Panc1 (cell line): ENCODE data around the gene ASB6. TPM values are rescaled to one million over a fixed set of nuclear protein-coding genes. Genes with fewer than 3 reads are reported as not detected.

Source experiments
- ATAC-seq: fragments of 200-7000 bp; cut with Tn5 transposase; 2 replicates; pipeline ENCODE4 v1.9.1; 2020; ENCODE audit warnings: mild to moderate bottlenecking, moderate library complexity
- BruUV-seq: library from RNA; stranded (reverse); fragments of 400-500 nt; replicated peaks from 2 replicates; lab custom pipeline; 2021; lab: Mats Ljungman, UMichigan
- CTCF ChIA-PET: fragments of 300-600 bp; sonication (Branson Sonifier 250); formaldehyde crosslinking; loops from one replicate; lab custom pipeline; 2022; ENCODE audit warnings: antibody characterized with exemption; lab: Charles Lee
- POLR2A ChIA-PET: fragments of 300-600 bp; sonication (Branson Sonifier 250); formaldehyde crosslinking; loops from one replicate; lab custom pipeline; 2022; ENCODE audit warnings: antibody characterized with exemption; lab: Charles Lee
- DNase-seq: peaks from one replicate; pipeline ENCODE4 v3.0.0-alpha.2; 2010; ENCODE audit warnings: low read depth, low spot score
- H3K27ac ChIP-seq: 2 replicates; pipeline ENCODE4 v1.5.1; 2011; ENCODE audit warnings: mild to moderate bottlenecking, low read length, inconsistent platforms
- H3K27me3 ChIP-seq: fragments of 200-500 bp; sonication (Bioruptor generic); 2 replicates; pipeline ENCODE4 v1.6.0; 2014; ENCODE audit warnings: low read length, inconsistent platforms; ENCODE audit not compliant: control insufficient read depth, insufficient read depth
- H3K36me3 ChIP-seq: fragments of 200-500 bp; sonication (Bioruptor generic); 2 replicates; pipeline ENCODE4 v1.5.1; 2014; ENCODE audit warnings: inconsistent platforms, mild to moderate bottlenecking, low read length, moderate library complexity; ENCODE audit not compliant: control insufficient read depth, insufficient read depth
- H3K4me1 ChIP-seq: 2 replicates; pipeline ENCODE4 v1.5.1; 2011; ENCODE audit warnings: inconsistent platforms, mild to moderate bottlenecking, low read length, moderate library complexity; ENCODE audit not compliant: control insufficient read depth, insufficient read depth
- H3K4me3 ChIP-seq, 2 experiments: 2 replicates each; pipeline ENCODE4 v1.5.1; 2011 to 2012; ENCODE audit warnings: low read depth in 2 of 2, low read length in 2 of 2, mild to moderate bottlenecking in 2 of 2, inconsistent platforms in 1 of 2, moderate library complexity in 1 of 2
- H3K9me3 ChIP-seq: fragments of 200-500 bp; sonication (Bioruptor generic); 2 replicates; pipeline ENCODE4 v1.5.1; 2014; ENCODE audit warnings: low read depth, mild to moderate bottlenecking, inconsistent platforms, low read length, moderate library complexity; ENCODE audit not compliant: control insufficient read depth, insufficient read depth
- POLR2AphosphoS5 ChIP-seq: IDR thresholded peaks from 2 replicates; pipeline ENCODE4 v1.6.1; 2012; ENCODE audit warnings: mild to moderate bottlenecking, low read depth, low read length, moderate library complexity
- SIN3A ChIP-seq: IDR thresholded peaks from 2 replicates; pipeline ENCODE4 v1.6.1; 2012; ENCODE audit warnings: low read depth, mild to moderate bottlenecking, low read length, moderate library complexity, borderline replicate concordance; ENCODE audit not compliant: insufficient read depth
- TCF7L2 ChIP-seq: IDR thresholded peaks from 2 replicates; pipeline ENCODE4 v1.6.1; 2011; ENCODE audit warnings: mild to moderate bottlenecking, low read depth, low read length, inconsistent platforms
- in situ Hi-C: cut with HindIII; loops from 2 replicates; pipeline ENCODE4 v1.10.0; 2016; ENCODE audit warnings: low sequenced_read_pairs, low pct_unique_long_range_greater_than_20kb
- intact Hi-C: fragments of 100-400 bp; cut with micrococcal nuclease; formaldehyde crosslinking; loops from one replicate; pipeline ENCODE4 v1.10.0; 2022; ENCODE audit not compliant: unreplicated experiment
- total RNA-seq: library from RNA; stranded (reverse); gene quantifications from one replicate; pipeline ENCODE4 v1.2.1, GENCODE V29; 2021; ENCODE audit not compliant: unreplicated experiment
- TF ChIP-seq, protein P1 (sequence below): fragments of 450-650 bp; IDR thresholded peaks from 2 replicates; pipeline ENCODE4 v1.5.1; 2017; ENCODE audit warnings: mild to moderate bottlenecking
- TF ChIP-seq, protein P2 (sequence below), 2 experiments: IDR thresholded peaks; 2 replicates each; pipeline ENCODE4 v1.6.1; 2011 to 2012; ENCODE audit warnings: low read depth in 2 of 2, control low read depth in 1 of 2, low read length in 1 of 2, mild to moderate bottlenecking in 1 of 2, moderate library complexity in 1 of 2; ENCODE audit not compliant: insufficient read depth in 1 of 2

ASB6 gene
- total RNA-seq, 1 experiment from 2014 or later, result 14.3 TPM

DNA sequence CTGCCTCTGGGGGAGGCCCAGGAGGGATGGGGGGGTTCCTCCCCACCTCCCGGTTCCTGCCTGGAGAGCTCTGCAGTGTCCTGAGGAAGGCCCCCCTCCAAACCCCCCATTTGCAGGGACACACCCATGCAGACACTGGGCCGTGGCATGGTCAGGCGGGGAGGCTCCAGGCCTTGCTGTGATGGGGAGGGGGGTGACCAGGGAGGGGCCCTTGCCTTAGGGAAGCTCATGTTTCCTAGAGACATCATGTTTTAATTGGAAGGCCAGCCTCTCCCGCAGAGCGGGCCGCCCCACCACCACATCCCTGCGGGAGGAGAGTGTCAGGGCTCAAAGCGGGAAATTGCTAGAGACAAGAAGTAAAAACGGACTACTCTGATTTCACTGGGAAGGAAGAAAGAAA is 35.5 kb upstream of the ASB6 start:
- ChIA-PET CTCF (no interaction called here), POLR2A (no interaction called here)
- Histone ChIP-seq H3K4me1 (no peaks in the 10 kb centered on the region), H3K9me3 (no peaks in the 10 kb centered on the region), H3K27ac (no peak overlapping the region), H3K4me3 (no peak overlapping the region), H3K36me3 (no peaks in the 10 kb centered on the region), H3K27me3 (no peaks in the 10 kb centered on the region)
- ATAC-seq, result no peak
- in situ Hi-C loops, result no loop called here
- intact Hi-C loops, result no loop called here
- no peak for DNase-seq
- BruUV-seq, result no TSS peak
- TF ChIP-seq SIN3A, result no peak
- no peak for TF ChIP-seq TCF7L2
- no peak for TF ChIP-seq POLR2AphosphoS5
- TF ChIP-seq, protein P1, sequence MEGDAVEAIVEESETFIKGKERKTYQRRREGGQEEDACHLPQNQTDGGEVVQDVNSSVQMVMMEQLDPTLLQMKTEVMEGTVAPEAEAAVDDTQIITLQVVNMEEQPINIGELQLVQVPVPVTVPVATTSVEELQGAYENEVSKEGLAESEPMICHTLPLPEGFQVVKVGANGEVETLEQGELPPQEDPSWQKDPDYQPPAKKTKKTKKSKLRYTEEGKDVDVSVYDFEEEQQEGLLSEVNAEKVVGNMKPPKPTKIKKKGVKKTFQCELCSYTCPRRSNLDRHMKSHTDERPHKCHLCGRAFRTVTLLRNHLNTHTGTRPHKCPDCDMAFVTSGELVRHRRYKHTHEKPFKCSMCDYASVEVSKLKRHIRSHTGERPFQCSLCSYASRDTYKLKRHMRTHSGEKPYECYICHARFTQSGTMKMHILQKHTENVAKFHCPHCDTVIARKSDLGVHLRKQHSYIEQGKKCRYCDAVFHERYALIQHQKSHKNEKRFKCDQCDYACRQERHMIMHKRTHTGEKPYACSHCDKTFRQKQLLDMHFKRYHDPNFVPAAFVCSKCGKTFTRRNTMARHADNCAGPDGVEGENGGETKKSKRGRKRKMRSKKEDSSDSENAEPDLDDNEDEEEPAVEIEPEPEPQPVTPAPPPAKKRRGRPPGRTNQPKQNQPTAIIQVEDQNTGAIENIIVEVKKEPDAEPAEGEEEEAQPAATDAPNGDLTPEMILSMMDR, result no peak
- TF ChIP-seq, protein P2, sequence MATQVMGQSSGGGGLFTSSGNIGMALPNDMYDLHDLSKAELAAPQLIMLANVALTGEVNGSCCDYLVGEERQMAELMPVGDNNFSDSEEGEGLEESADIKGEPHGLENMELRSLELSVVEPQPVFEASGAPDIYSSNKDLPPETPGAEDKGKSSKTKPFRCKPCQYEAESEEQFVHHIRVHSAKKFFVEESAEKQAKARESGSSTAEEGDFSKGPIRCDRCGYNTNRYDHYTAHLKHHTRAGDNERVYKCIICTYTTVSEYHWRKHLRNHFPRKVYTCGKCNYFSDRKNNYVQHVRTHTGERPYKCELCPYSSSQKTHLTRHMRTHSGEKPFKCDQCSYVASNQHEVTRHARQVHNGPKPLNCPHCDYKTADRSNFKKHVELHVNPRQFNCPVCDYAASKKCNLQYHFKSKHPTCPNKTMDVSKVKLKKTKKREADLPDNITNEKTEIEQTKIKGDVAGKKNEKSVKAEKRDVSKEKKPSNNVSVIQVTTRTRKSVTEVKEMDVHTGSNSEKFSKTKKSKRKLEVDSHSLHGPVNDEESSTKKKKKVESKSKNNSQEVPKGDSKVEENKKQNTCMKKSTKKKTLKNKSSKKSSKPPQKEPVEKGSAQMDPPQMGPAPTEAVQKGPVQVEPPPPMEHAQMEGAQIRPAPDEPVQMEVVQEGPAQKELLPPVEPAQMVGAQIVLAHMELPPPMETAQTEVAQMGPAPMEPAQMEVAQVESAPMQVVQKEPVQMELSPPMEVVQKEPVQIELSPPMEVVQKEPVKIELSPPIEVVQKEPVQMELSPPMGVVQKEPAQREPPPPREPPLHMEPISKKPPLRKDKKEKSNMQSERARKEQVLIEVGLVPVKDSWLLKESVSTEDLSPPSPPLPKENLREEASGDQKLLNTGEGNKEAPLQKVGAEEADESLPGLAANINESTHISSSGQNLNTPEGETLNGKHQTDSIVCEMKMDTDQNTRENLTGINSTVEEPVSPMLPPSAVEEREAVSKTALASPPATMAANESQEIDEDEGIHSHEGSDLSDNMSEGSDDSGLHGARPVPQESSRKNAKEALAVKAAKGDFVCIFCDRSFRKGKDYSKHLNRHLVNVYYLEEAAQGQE (IDR thresholded peaks at IDR 0.05; ENCODE audit: insufficient read depth in 1 of 2, low read depth in 2 of 2, low read length in 1 of 2), result no peak

DNA sequence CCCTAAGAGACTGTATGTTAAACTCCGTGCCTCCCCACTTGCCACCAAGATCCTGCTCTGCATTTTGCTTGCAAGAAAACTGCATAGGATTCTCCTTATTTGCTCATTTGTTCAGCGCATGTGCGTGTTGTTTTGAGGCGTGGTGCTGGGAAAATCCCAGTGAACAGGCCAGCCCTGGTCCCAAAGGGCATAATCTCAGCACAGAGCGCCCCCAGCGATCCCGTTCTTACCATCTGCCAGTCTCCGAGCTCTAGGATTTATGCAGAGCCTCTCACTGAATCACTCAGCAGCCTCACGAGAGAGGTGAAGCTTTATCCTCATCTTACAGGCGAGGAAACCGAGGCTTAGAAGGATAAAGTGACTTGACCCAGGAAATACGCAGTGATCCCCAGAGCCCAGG is 35.0 kb upstream of the ASB6 start:
- Histone ChIP-seq H3K4me3 (no peak overlapping the region), H3K4me1 (no peaks in the 10 kb centered on the region), H3K27me3 (no peaks in the 10 kb centered on the region), H3K27ac (no peak overlapping the region), H3K36me3 (no peaks in the 10 kb centered on the region), H3K9me3 (no peaks in the 10 kb centered on the region)
- DNase-seq, result no peak
- intact Hi-C loops, result no loop called here
- no peak for ATAC-seq
- CTCF ChIA-PET, result no interaction called here
- TF ChIP-seq, protein P2 (IDR thresholded peaks at IDR 0.05; ENCODE audit: insufficient read depth in 1 of 2, low read depth in 2 of 2, low read length in 1 of 2), result no peak
- TF ChIP-seq, protein P1, result no peak
- TF ChIP-seq POLR2AphosphoS5, result no peak
- TF ChIP-seq SIN3A, result no peak
- no peak for TF ChIP-seq TCF7L2
- POLR2A ChIA-PET, result no interaction called here
- BruUV-seq, result no TSS peak
- in situ Hi-C loops, result no loop called here
